Right renal cortex interstitium (tissue), 3 donors: ENCODE measurements around the gene CALD1. TPM values are rescaled to one million over a fixed set of nuclear protein-coding genes. Genes with fewer than 3 reads are reported as not detected.
"Not testable (repeated sequence)": the region's sequence is repeated elsewhere in the genome, so short reads cannot be mapped to it uniquely, and the experiment has no call there.

Experiments used
- DNase-seq, 3 donors: peaks; one replicate each; pipeline ENCODE4 v3.0.0-alpha.2; 2013; ENCODE audit warnings: low read depth in 3 of 3, low spot score in 2 of 3
- polyA plus RNA-seq, 3 donors: library from polyadenylated mRNA; unstranded; fragments of 120-200 nt; gene quantifications; one replicate each; pipeline ENCODE4 v1.2.1, GENCODE V29; 2013; ENCODE audit not compliant: insufficient read length in 3 of 3

The CALD1 gene
- polyA plus RNA-seq, 3 donors: 244 to 292 (median 257) TPM

DNA sequence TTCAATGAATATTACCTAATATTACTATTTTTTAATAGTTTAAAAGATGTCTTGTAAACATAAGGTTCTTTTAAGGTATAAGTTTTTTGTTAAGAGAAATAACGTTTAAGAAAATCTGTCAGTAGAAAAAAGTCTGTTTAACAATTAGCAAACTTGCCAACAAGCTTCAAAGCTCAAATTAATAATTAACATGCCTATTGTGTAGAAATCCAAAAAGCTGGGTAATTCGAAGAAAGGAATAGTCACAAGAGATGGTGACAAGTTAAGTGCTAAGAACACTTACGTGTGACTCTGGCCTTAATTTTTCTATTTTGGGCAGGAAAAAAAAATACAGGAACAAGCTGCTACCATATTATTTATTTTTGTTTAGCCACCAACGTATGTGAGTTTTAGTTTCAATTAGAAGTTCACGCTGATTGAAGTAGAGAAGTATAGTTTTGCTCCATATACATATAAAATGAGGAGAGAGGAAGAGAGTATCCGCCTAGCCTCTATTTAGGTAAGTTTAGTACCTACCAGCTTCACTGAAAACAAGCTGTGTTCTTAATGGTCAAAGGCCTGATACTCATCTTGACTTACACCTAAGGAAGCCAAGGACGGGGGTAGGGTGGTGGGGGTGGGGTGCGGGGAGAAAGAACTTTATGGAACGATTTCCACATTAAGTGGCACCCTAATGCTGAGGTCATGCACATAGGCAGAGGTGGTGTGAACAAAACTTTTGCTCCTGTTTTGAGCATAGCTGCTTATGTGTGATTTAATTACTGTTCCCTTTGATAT, 163.4 kb downstream of the CALD1 start:
- DNase-seq: no peak

DNA sequence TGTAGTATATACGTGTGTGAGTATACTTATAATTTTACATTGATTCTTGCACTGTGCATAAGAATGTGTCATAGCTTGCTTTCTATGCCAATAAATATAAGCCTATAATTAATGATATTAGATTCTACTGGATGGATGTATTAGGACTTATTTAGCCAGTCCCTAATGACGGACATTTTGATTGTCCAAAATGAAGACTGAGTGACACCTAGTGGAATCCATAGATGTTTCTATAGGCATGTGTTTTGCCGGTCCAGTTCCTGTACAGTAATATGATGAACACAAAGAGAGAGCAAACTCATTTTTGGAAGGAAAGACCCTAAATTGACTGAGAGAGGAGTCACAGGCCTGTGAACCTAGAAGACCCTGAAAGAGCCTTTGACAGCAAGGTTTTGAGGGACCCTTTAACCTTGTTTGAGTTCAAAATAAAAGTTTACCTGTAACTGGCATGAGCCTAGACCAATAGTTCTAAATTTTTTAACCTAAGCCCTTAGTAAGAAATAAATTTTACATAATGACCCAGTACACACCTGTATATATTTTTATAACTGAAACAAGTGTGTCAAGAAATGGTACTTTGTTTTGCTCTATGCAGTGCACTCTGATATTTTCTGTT, 164.5 kb downstream of the CALD1 start:
- DNase-seq: no peak

- no peak for DNase-seq
Measured at GRCh38 chr7:134945691-134946090, 166.3 kb downstream of the CALD1 start.

- DNase-seq: no peak
Measured at GRCh38 chr7:134946260-134946659, 166.8 kb downstream of the CALD1 start.

DNA sequence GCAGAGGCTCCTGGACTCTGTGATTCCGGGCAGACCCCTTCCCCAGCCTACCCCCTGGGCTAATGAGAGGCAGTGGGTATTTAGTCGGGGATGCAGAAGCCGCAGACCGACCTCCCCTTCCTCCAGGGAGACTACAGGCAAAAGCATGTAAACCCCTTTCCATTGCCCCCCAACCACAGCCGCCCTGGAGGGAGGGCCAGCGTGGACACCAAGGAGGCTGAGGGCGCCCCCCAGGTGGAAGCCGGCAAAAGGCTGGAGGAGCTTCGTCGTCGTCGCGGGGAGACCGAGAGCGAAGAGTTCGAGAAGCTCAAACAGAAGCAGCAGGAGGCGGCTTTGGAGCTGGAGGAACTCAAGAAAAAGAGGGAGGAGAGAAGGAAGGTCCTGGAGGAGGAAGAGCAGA, 167.9 kb downstream of the CALD1 start:
- no peak for DNase-seq

- no peak for DNase-seq
Measured at GRCh38 chr7:134947831-134948230, 168.4 kb downstream of the CALD1 start.

GRCh38 chr7:134948246-134948645, 168.8 kb downstream of the CALD1 start:
- no peak for DNase-seq

GRCh38 chr7:134948736-134949135, 169.3 kb downstream of the CALD1 start:
- DNase-seq: no peak

DNA sequence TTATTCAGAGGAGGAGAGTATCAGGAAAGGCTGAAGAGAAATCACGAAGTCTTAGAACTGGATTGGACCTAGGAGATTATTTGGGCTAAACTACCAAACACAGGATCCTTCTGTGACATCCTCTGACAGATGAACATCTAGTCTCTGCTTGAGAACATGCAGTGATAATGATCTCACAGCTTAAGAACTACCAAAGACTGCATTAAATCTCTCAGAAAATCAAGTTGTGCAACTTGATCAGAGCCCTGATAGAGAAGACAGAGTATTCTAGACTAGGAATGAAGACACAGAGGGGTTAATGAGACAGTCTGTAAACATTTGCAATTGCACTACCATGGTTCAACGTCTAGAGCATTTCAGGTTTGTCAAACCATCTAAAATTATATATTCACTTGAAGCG, 169.7 kb downstream of the CALD1 start:
- no peak for DNase-seq

DNA sequence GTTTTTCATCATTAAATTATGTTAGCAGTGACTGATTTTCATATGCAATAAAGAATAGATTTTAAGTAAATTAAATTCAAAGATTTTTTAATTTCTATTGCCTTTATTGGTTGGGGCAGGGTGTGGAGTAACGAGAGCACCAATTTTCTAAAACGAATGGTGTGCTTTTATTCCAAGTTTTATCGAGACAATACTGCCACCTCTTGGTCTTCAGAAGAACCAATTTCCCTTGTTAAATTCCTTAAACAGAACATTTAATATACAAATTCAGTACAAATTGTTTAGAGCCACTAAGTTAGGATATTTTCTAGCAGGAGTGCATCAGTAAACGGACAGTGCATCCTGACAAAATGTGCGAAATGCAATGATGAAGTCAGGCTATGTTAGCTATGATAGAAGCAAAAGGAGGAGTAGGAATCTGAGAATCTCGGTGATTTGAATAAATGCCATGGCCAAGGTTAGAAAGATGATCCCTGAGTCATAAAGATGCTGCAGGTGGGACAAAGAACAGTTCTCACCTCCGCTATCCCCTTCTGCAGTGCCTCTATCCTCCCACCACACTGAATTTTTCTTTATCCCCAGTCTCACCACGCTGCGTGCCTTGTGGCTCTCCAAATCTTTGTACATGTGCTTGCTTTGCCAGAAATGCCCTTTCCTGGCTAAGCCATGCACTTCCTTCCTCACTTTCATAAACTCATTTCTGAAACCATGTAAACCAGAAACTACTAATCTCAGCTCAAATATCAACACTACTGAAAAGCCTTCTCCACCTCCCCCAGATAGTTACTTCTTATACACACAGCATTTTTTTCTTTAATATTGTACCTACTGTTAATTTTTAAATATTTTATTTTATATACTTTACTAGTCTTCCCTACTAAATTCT, 175.0 kb downstream of the CALD1 start:
- no peak for DNase-seq

GRCh38 chr7:134957005-134957404, 177.6 kb downstream of the CALD1 start:
- DNase-seq: no peak

DNA sequence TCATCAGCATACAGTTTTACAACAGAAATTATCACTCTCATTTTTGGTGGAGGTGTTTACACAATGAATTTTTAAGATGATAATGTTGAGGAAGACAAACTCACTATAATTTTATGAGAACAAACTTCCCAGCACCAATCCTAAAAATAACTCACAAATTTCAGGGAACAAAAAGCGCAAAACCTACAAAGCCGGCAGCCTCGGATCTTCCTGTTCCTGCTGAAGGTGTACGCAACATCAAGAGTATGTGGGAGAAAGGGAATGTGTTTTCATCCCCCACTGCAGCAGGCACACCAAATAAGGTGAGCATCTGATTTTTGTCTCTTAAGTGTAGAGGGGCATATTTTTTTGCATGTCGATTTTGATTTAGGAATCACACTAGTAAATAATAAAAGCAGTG, 180.4 kb downstream of the CALD1 start:
- DNase-seq: no peak

DNA sequence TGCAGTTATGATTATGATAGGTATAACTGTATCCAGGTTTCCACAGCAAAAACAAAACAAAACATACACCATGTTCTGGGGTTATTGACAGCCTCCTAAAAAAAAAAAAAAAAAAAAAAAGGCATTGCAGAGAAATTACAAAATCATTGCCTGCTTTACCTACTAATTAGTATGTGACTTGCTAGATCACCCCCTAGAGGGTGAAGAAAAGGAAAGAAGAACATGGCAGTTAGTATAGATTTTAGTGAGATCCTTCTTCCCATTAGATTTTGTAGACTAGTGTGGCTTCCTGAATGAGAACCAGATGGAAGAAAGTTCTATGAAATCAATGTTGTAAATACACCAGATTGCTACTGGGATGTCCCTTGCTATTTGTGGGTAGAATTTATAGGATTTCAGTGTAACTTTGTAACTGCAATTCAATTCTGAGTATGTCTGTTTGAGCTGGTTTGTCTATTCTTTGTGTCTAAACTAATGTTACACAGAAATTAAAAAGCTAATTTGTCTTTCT, 182.9 kb downstream of the CALD1 start:
- no peak for DNase-seq

- DNase-seq: no peak
Measured at GRCh38 chr7:134963036-134963435, 183.6 kb downstream of the CALD1 start.

DNA sequence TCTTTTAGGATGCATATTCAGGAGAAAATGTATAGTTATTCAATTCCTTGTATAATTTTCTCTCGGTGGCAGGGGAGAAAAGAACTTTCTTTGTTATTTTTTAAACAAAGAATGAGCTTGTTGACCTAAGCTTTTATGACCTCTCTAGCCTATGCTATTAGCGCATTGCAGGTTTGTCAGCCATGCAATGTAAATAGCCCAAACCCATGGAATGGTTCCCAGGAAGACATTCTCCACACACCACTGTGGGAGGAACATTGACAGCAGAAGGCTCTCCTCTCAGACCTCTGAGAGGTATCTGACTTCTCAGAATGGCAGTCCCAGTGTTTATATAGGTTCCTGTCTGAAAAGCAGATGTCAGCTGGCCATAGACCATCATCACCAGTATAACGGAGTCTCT, 187.3 kb downstream of the CALD1 start:
- no peak for DNase-seq

- no peak for DNase-seq
Measured at GRCh38 chr7:134968110-134968509, 188.7 kb downstream of the CALD1 start.

- DNase-seq: not testable (repeated sequence)
Measured at GRCh38 chr7:134981645-134982044, 202.2 kb downstream of the CALD1 start.

DNA sequence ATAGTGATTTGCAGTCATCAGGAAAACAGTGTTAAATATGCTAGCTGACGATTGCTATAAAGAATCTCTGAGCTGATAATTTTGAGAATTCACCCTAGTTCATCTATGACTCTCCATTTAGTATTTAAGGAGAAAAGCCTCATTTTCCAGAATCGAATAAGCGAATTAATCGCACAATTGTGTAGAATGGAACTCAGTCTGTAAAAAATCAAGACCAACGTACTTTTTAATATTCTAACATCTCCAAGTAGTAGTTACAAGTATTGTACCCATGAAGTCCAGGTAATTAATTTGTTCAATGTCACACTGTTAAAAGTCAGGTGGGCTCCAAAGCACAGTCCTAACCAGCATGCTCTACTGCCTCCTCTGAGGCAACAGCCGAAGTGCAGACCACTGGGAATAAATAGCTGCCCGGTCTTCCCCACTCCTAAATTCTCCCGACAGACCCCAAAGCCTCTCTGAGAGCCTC, 206.5 kb downstream of the CALD1 start:
- DNase-seq: no peak

DNA sequence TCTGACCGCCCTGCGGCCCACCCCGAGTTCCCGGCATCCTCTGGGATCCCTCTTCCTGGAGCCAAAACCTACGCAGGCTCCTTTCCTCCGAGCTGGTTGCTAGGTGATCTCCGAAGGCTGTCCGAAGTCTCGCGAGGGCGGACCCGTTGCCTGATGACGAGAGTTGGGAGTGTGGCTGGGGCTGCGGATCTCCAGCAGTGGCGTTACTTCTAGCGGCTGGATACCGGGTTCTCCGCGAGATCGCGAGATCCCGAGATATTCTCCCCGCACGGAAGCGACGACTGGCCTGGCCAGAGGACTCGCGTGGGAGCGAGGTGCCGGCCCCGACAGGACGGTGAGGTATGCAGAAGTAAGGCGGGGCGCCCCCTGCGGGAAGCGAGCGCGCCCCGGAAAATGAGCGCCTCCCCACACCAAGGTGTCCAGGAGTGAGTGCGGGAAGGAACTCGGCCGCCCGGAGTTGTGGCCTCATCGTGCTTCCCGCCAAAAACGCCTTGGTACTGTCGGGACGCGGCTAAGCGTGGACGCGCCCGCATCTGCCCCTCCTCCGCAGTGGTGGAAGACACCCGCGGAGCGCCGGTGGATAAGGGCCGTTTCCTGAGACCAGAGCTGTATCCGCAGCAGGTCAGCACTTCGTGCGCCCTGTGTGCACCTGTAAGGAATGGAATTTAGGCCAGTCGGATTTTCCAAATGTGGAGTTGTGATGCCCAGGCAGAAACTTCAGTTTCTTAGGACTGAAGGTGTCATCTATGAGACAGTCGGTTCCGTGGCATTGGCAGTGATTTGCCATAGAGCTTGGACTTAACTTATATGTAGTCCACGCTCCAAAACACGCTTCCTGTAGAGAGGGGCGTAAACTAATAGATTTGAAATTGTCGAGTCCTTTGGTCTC, 207.2 kb downstream of the CALD1 start, which contains the start of gene AGBL3:
Gene AGBL3 (plus strand): TSS at position 146 of the 889 bp plus-strand sequence. CDS start 1,426 bp downstream, outside the sequence.
- DNase-seq: peak; percentile 89 to 95 (median 93)

- no peak for DNase-seq
Measured at GRCh38 chr7:134988161-134988560, 208.7 kb downstream of the CALD1 start.
